CD4-positive, alpha-beta T cell (primary cell): ENCODE results near the gene AMBRA1. TPM values are rescaled to one million over a fixed set of nuclear protein-coding genes. Genes with fewer than 3 reads are reported as not detected.
A peak's percentile ranks its signal among the peaks of the same experiment; 100 is the strongest.

Experiments used
- ATAC-seq: fragments of 200-7000 bp; cut with Tn5 transposase; one replicate; pipeline ENCODE4 v1.10.0; 2022; ENCODE audit warnings: mild to moderate bottlenecking; ENCODE audit not compliant: poor library complexity
- CTCF ChIA-PET: fragments of 350-600 bp; sonication (Branson Sonifier 250); formaldehyde crosslinking; loops from one replicate; lab custom pipeline; 2021; ENCODE audit warnings: antibody characterized with exemption, inconsistent platforms; lab: Charles Lee
- POLR2A ChIA-PET: fragments of 350-600 bp; sonication (Branson Sonifier 250); formaldehyde crosslinking; loops from one replicate; lab custom pipeline; 2021; ENCODE audit warnings: antibody characterized with exemption, inconsistent platforms; lab: Charles Lee
- DNase-seq, 14 experiments: peaks; one replicate each; pipeline ENCODE4 v3.0.0-alpha.2; 2013 to 2020; ENCODE audit warnings: mixed read lengths in 2 of 14
- H3K27ac ChIP-seq, 2 donors: one replicate each; pipeline versions ENCODE4 v1.5.1 to v1.7.0; 2013; ENCODE audit warnings: low read length in 2 of 2, low read depth in 1 of 2, mild to moderate bottlenecking in 1 of 2
- H3K27me3 ChIP-seq, 2 experiments: 1 replicate in 1 of 2; 2 replicates in 1 of 2; pipeline versions ENCODE4 v1.6.1 to v1.7.0; 2013; ENCODE audit warnings: low read length in 2 of 2, control low read depth in 1 of 2, mild to moderate bottlenecking in 1 of 2, moderate library complexity in 1 of 2; ENCODE audit not compliant: insufficient read depth in 2 of 2, control insufficient read depth in 1 of 2
- H3K36me3 ChIP-seq: one replicate; pipeline ENCODE4 v1.6.1; 2013; ENCODE audit warnings: low read length, control low read depth; ENCODE audit not compliant: insufficient read depth
- H3K4me1 ChIP-seq: one replicate; pipeline ENCODE4 v1.6.1; 2013; ENCODE audit warnings: low read length, control low read depth; ENCODE audit not compliant: insufficient read depth
- H3K4me3 ChIP-seq: one replicate; pipeline ENCODE4 v1.5.1; 2013; ENCODE audit warnings: mild to moderate bottlenecking, low read length, moderate library complexity
- H3K9me3 ChIP-seq, 2 experiments: 1 replicate in 1 of 2; 2 replicates in 1 of 2; pipeline versions ENCODE4 v1.6.1 to v1.7.0; 2013; ENCODE audit warnings: low read length in 2 of 2, mild to moderate bottlenecking in 2 of 2, control low read depth in 1 of 2, moderate library complexity in 1 of 2; ENCODE audit not compliant: control insufficient read depth in 1 of 2, insufficient read depth in 1 of 2
- H3K27ac Mint-ChIP-seq: one replicate; pipeline ENCODE4 v1.8.0; 2020; ENCODE audit warnings: mixed read lengths
- H3K27me3 Mint-ChIP-seq: one replicate; pipeline ENCODE4 v1.8.0; 2021; ENCODE audit warnings: mixed read lengths
- H3K36me3 Mint-ChIP-seq: one replicate; pipeline ENCODE4 v1.8.0; 2021; ENCODE audit warnings: low read depth, mixed read lengths
- H3K4me1 Mint-ChIP-seq: one replicate; pipeline ENCODE4 v1.8.0; 2021; ENCODE audit warnings: low read depth, mixed read lengths
- H3K4me3 Mint-ChIP-seq: one replicate; pipeline ENCODE4 v1.8.0; 2020; ENCODE audit warnings: mild to moderate bottlenecking, mixed read lengths
- H3K9me3 Mint-ChIP-seq: one replicate; pipeline ENCODE4 v1.8.0; 2020; ENCODE audit warnings: mixed read lengths
- intact Hi-C, 2 experiments: fragments of 100-400 bp; cut with DNase I in 1 of 2; cut with micrococcal nuclease in 1 of 2; formaldehyde crosslinking; loops; one replicate each; pipeline versions ENCODE4 v1.15.1 to v1.9.0; 2023 to 2025; cut with DNase I, micrococcal nuclease
- total RNA-seq, 174 experiments: library from RNA in 2 of 174; stranded (reverse) in 2 of 174; gene quantifications; one replicate each; pipeline ENCODE4 v1.2.3 and lab custom pipeline; 2021 to 2026
- TF ChIP-seq, protein P1 (sequence below): fragments of 200-600 bp; IDR thresholded peaks from one replicate; pipeline ENCODE4 v1.8.0; 2022; ENCODE audit warnings: antibody characterized with exemption, mild to moderate bottlenecking

Gene AMBRA1
- total RNA-seq, 2 experiments from 2014 or later: 29.4 to 31.9 TPM

DNA sequence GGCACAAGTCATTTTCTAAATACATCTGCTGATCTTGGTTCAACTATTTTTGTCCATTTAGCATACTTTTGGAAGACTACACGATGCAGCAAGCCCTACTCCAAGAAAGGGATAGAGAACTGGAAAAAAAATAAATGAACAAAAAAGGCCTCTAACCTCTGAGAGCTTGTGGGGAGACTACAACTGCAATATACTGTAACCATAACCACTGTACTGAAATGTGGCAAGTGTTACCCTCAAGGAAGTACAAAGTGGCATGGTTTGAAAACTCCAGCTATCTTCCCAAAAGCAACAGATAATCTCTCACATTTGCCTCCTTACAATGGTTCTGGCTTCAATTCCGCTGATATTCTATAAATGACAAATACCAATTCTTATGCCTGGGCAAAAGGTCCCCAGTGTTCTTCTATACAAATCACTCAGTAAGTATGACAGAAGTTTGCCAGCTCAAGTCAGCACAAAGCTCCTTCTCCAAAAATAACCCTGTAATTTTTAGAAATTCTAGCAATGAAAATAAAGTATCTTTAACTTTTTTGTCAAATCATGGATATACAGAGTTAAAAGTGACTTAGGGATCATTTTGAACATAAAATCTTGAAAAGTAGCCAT lies 22.9 kb downstream of the AMBRA1 start:
- intact Hi-C loops: no loop called here
- CTCF ChIA-PET: interaction anchor here (1.2 kb wide), 1 partner anchor 12 kb away, joined by 3 read pairs; no protein-coding TSS in a partner anchor
- Mint-ChIP-seq H3K36me3 (peaks cover 17% of the 10 kb centered on the region), H3K9me3 (peaks cover 4% of the 10 kb centered on the region), H3K4me1 (peaks cover 30% of the 10 kb centered on the region), H3K4me3 (no peak overlapping the region), H3K27me3 (no peaks in the 10 kb centered on the region), H3K27ac (no peak overlapping the region)
- DNase-seq (no peak), ATAC-seq (no peak)
- TF ChIP-seq, protein P1, sequence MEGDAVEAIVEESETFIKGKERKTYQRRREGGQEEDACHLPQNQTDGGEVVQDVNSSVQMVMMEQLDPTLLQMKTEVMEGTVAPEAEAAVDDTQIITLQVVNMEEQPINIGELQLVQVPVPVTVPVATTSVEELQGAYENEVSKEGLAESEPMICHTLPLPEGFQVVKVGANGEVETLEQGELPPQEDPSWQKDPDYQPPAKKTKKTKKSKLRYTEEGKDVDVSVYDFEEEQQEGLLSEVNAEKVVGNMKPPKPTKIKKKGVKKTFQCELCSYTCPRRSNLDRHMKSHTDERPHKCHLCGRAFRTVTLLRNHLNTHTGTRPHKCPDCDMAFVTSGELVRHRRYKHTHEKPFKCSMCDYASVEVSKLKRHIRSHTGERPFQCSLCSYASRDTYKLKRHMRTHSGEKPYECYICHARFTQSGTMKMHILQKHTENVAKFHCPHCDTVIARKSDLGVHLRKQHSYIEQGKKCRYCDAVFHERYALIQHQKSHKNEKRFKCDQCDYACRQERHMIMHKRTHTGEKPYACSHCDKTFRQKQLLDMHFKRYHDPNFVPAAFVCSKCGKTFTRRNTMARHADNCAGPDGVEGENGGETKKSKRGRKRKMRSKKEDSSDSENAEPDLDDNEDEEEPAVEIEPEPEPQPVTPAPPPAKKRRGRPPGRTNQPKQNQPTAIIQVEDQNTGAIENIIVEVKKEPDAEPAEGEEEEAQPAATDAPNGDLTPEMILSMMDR: no peak
- H3K9me3 ChIP-seq: peaks cover 0 to 7% of the 10 kb centered on the region in 2 experiments
- POLR2A ChIA-PET: interaction anchor here (0.5 to 1.2 kb wide), 2 partner anchors 16 to 17 kb away, joined by 3 to 4 read pairs; no protein-coding TSS in a partner anchor
- H3K4me3 ChIP-seq: no peak overlapping the region
- H3K27ac ChIP-seq: peak overlapping the region in 1 of 2 donors; percentile 15
- H3K4me1 ChIP-seq: peaks cover 6% of the 10 kb centered on the region
- H3K36me3 ChIP-seq: no peaks in the 10 kb centered on the region
- no peaks in the 10 kb centered on the region for H3K27me3 ChIP-seq

DNA sequence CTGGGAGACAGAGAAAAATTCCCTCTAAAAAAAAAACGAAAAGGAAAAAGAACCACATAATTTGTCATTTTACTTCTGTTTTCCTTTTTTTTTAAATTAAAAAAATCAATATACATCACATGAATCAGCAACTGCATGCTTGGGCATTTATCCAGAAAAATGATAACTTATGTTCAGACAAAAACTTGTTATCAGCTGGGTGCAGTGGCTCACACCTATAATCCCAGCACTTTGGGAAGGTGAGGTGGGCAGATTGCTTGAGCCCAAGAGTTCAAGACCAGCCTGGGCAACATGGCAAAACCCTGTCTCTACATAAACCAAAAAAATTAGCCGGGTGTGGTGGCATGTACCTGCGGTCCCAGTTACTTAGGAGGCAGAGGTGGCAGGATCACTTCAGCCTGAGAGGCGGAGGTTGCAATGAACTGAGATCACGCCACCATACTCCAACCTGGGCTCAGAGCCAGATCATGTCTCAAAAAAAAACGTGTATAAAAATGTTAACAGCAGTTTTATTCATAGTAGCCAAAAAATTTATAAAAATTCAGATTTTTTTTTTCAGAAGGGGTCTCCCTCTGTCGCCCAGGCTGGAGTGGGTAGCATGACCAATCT lies 28.5 kb downstream of the AMBRA1 start:
- no peaks in the 10 kb centered on the region for H3K9me3 Mint-ChIP-seq
- ATAC-seq (no peak), DNase-seq (no peak)
- Histone ChIP-seq H3K27me3 (no peaks in the 10 kb centered on the region), H3K4me1 (peaks cover 9% of the 10 kb centered on the region), H3K36me3 (no peaks in the 10 kb centered on the region), H3K4me3 (no peak overlapping the region), H3K9me3 (peaks cover 0 to 7% of the 10 kb centered on the region in 2 experiments), H3K27ac (no peak overlapping the region)
- no peak overlapping the region for H3K4me3 Mint-ChIP-seq
- H3K27ac Mint-ChIP-seq: peak overlapping the region; percentile 54
- intact Hi-C loops: no loop called here
- POLR2A ChIA-PET: no interaction called here
- H3K36me3 Mint-ChIP-seq: peaks cover 6% of the 10 kb centered on the region
- CTCF ChIA-PET: no interaction called here
- TF ChIP-seq, protein P1: no peak
- peaks cover 44% of the 10 kb centered on the region for H3K4me1 Mint-ChIP-seq
- H3K27me3 Mint-ChIP-seq: no peaks in the 10 kb centered on the region

DNA sequence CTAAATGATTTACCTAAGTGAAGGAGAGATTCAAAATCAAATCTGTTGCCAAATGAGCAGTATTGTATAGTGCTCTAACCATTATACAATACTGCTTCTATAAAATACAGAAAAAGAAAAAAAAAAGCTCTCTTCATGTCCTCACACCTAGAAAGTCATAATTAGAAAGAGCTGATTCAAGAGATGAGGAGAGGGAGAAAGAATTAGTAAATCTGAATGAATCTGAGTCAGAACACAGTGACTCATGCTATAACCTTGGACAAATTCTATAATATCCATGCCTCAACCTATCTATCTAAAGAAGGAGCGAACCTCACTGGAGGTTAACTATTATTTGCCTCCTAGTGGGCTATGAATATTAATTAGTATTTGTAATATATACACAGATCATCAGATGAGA lies 29.4 kb downstream of the AMBRA1 start:
- peaks cover 9% of the 10 kb centered on the region for H3K4me1 ChIP-seq
- no peaks in the 10 kb centered on the region for H3K27me3 Mint-ChIP-seq
- ChIA-PET CTCF (no interaction called here), POLR2A (no interaction called here)
- no peaks in the 10 kb centered on the region for H3K9me3 Mint-ChIP-seq
- no peaks in the 10 kb centered on the region for H3K27me3 ChIP-seq
- peaks cover 6% of the 10 kb centered on the region for H3K36me3 Mint-ChIP-seq
- intact Hi-C loops: no loop called here
- peak overlapping the region; percentile 54 for H3K27ac Mint-ChIP-seq
- DNase-seq: no peak
- H3K4me1 Mint-ChIP-seq: peaks cover 51% of the 10 kb centered on the region
- no peak overlapping the region for H3K4me3 ChIP-seq
- H3K4me3 Mint-ChIP-seq: no peak overlapping the region
- H3K27ac ChIP-seq: no peak overlapping the region
- TF ChIP-seq, protein P1: no peak
- H3K36me3 ChIP-seq: no peaks in the 10 kb centered on the region
- ATAC-seq: no peak
- H3K9me3 ChIP-seq: peaks cover 0 to 7% of the 10 kb centered on the region in 2 experiments
